Loucy (cell line): Measurements from ENCODE around the gene TEKT1.
"Not testable (repeated sequence)": the region's sequence is repeated elsewhere in the genome, so short reads cannot be mapped to it uniquely, and the experiment has no call there.

Experiments
- H2AFZ ChIP-seq: fragments of 200-600 bp; sonication (generic); 2 replicates; pipeline ENCODE4 v1.6.0; 2016; ENCODE audit warnings: antibody characterized with exemption, mild to moderate bottlenecking, low read length, moderate library complexity
- H3F3A ChIP-seq: fragments of 200-600 bp; 2 replicates; pipeline ENCODE4 v1.6.0; 2016; ENCODE audit warnings: antibody characterized with exemption, low read depth, mild to moderate bottlenecking
- H3K27me3 ChIP-seq: fragments of 200-600 bp; sonication (generic); 2 replicates; pipeline ENCODE4 v1.6.1; 2014; ENCODE audit warnings: low read length, mild to moderate bottlenecking; ENCODE audit not compliant: insufficient read depth, poor library complexity, severe bottlenecking
- H3K36me3 ChIP-seq: fragments of 200-600 bp; sonication (generic); 2 replicates; pipeline ENCODE4 v1.6.1; 2016; ENCODE audit warnings: low read length; ENCODE audit not compliant: insufficient read depth
- H3K4me1 ChIP-seq: fragments of 200-600 bp; sonication (generic); 2 replicates; pipeline ENCODE4 v1.5.1; 2014; ENCODE audit warnings: low read length, mild to moderate bottlenecking; ENCODE audit not compliant: insufficient read depth, poor library complexity, severe bottlenecking
- H3K4me2 ChIP-seq: fragments of 200-600 bp; sonication (generic); 2 replicates; pipeline ENCODE4 v1.6.0; 2014; ENCODE audit warnings: antibody characterized with exemption, low read length, low read depth, mild to moderate bottlenecking; ENCODE audit not compliant: poor library complexity, severe bottlenecking
- H3K4me3 ChIP-seq: fragments of 200-600 bp; sonication (generic); 2 replicates; pipeline ENCODE4 v1.5.1; 2014; ENCODE audit warnings: low read length, mild to moderate bottlenecking, mixed read lengths; ENCODE audit not compliant: poor library complexity, severe bottlenecking
- H3K79me2 ChIP-seq: fragments of 200-600 bp; sonication (generic); 2 replicates; pipeline ENCODE4 v1.6.1; 2014; ENCODE audit warnings: low read length; ENCODE audit not compliant: insufficient read depth
- H3K9ac ChIP-seq: fragments of 200-600 bp; sonication (generic); 2 replicates; pipeline ENCODE4 v1.6.0; 2014; ENCODE audit warnings: mild to moderate bottlenecking, low read depth, low read length, moderate library complexity; ENCODE audit not compliant: poor library complexity, severe bottlenecking
- H3K9me2 ChIP-seq: fragments of 200-600 bp; sonication (generic); replicated peaks from 2 replicates; pipeline ENCODE4 v1.6.1; 2016; ENCODE audit warnings: low read depth, low read length, mixed read lengths
- H3K9me3 ChIP-seq: fragments of 200-600 bp; sonication (generic); 2 replicates; pipeline ENCODE4 v1.6.1; 2014; ENCODE audit warnings: mild to moderate bottlenecking, antibody characterized with exemption, low read length, low read depth; ENCODE audit not compliant: insufficient read depth
- H4K20me1 ChIP-seq: fragments of 200-600 bp; sonication (generic); 2 replicates; pipeline ENCODE4 v1.6.0; 2014; ENCODE audit warnings: antibody characterized with exemption, low read length, mild to moderate bottlenecking; ENCODE audit not compliant: insufficient read depth, poor library complexity, severe bottlenecking
- CTCF ChIP-seq: fragments of 200-600 bp; sonication (generic); conservative IDR thresholded peaks from 2 replicates; pipeline ENCODE4 v1.5.1; 2014; ENCODE audit warnings: mild to moderate bottlenecking, antibody characterized with exemption, low read length
- EZH2phosphoT487 ChIP-seq: fragments of 200-600 bp; IDR thresholded peaks from 2 replicates; pipeline ENCODE4 v1.6.1; 2018; ENCODE audit warnings: antibody characterized with exemption, mild to moderate bottlenecking, moderate library complexity, borderline replicate concordance

The TEKT1 gene

GRCh38 chr17:6780001-6780400 is 51.5 kb downstream of the TEKT1 start:
- TF ChIP-seq CTCF (no peak), EZH2phosphoT487 (no peak)
- H3F3A ChIP-seq = no peaks in the 10 kb centered on the region
- H3K4me1 ChIP-seq = no peaks in the 10 kb centered on the region
- no peaks in the 10 kb centered on the region for H3K9me3 ChIP-seq
- no peaks in the 10 kb centered on the region for H3K27me3 ChIP-seq
- H2AFZ ChIP-seq = no peak overlapping the region
- H3K36me3 ChIP-seq = no peaks in the 10 kb centered on the region
- H3K9ac ChIP-seq = no peak overlapping the region
- no peaks in the 10 kb centered on the region for H3K79me2 ChIP-seq
- H3K4me3 ChIP-seq = no peak overlapping the region
- no peak overlapping the region for H3K4me2 ChIP-seq
- no peaks in the 10 kb centered on the region for H3K9me2 ChIP-seq
- H4K20me1 ChIP-seq = no peaks in the 10 kb centered on the region

GRCh38 chr17:6779411-6779810 is 52.1 kb downstream of the TEKT1 start:
- H3K9ac ChIP-seq = no peak overlapping the region
- H3K9me2 ChIP-seq = no peaks in the 10 kb centered on the region
- no peak overlapping the region for H3K4me3 ChIP-seq
- no peaks in the 10 kb centered on the region for H3F3A ChIP-seq
- H2AFZ ChIP-seq = no peak overlapping the region
- no peaks in the 10 kb centered on the region for H4K20me1 ChIP-seq
- no peaks in the 10 kb centered on the region for H3K4me1 ChIP-seq
- no peaks in the 10 kb centered on the region for H3K79me2 ChIP-seq
- TF ChIP-seq EZH2phosphoT487 = no peak
- no peak for TF ChIP-seq CTCF
- no peaks in the 10 kb centered on the region for H3K9me3 ChIP-seq
- H3K27me3 ChIP-seq = no peaks in the 10 kb centered on the region
- no peak overlapping the region for H3K4me2 ChIP-seq
- H3K36me3 ChIP-seq = no peaks in the 10 kb centered on the region

- H3K9me3 ChIP-seq = no peaks in the 10 kb centered on the region
- H4K20me1 ChIP-seq = no peaks in the 10 kb centered on the region
- no peaks in the 10 kb centered on the region for H3F3A ChIP-seq
- H3K27me3 ChIP-seq = no peaks in the 10 kb centered on the region
- H3K4me1 ChIP-seq = no peaks in the 10 kb centered on the region
- H3K4me3 ChIP-seq = no peak within 1 kb of the TSS
- no peak within 1 kb of the TSS for H3K4me2 ChIP-seq
- TF ChIP-seq EZH2phosphoT487 = no peak
- no peak for TF ChIP-seq CTCF
- no peak within 1 kb of the TSS for H2AFZ ChIP-seq
- H3K79me2 ChIP-seq = no peaks in the 10 kb centered on the region
- no peaks in the 10 kb centered on the region for H3K9me2 ChIP-seq
- H3K36me3 ChIP-seq = no peaks in the 10 kb centered on the region
- H3K9ac ChIP-seq = no peak within 1 kb of the TSS
Measured at GRCh38 chr17:6775871-6776405, 55.6 kb downstream of the TEKT1 start, which contains the start of gene FBXO39. Gene FBXO39 (plus strand): TSS chr17:6776215. CDS start chr17:6779869, 3,654 bp downstream.

GRCh38 chr17:6774906-6775305 is 56.6 kb downstream of the TEKT1 start:
- H3K79me2 ChIP-seq, H3K4me2 ChIP-seq, H3F3A ChIP-seq, H2AFZ ChIP-seq, H4K20me1 ChIP-seq, H3K4me3 ChIP-seq, H3K9me2 ChIP-seq, H3K36me3 ChIP-seq, H3K27me3 ChIP-seq, H3K9ac ChIP-seq, H3K4me1 ChIP-seq, H3K9me3 ChIP-seq: not testable (repeated sequence)
